ENCODE results near the gene USF3. TPM values are rescaled to one million over a fixed set of nuclear protein-coding genes. Genes with fewer than 3 reads are reported as not detected.
"Not testable (repeated sequence)": the region's sequence is repeated elsewhere in the genome, so short reads cannot be mapped to it uniquely, and the experiment has no call there.

Gene USF3
- total RNA-seq, 1 experiment from 2014 or later: 13.5 TPM

DNA sequence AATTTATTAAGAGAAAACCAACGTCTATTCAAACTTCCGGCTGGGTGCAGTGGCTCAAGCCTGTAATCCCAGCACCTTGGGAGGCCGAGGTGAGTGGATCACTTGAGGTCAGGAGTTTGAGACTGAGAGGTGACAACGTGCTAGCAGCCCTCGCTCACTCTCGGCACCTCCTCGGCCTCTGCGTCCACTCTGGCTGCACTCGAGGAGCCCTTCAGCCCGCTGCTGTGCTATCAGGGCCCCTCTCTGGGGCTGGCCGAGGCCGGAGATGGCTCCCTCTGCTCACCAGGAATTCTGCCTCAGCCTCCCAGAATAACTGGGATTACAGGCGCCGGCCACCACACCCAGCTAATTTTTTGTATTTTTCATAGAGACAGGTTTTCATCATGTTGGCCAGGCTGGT, 58.7 kb downstream of the USF3 start:
- no peak overlapping the region for H2AFZ ChIP-seq (ENCODE audit: low read depth, low read length, poor library complexity, severe bottlenecking)
- H3K4me3 ChIP-seq (replicated peaks in 1 of 2; ENCODE audit: low read depth in 1 of 2, low read length in 2 of 2): no peak overlapping the region
- no peak for DNase-seq (ENCODE audit: low read depth, low spot score)
- ChIA-PET POLR2A (no interaction called here), CTCF (no interaction called here), RAD21 (ENCODE audit: low non-redundant PET in 1 of 2, low total read pairs in 2 of 2, uncharacterized antibody in 2 of 2, unreplicated experiment in 2 of 2) (no interaction called here)
- no peaks in the 10 kb centered on the region for H3K9me2 ChIP-seq (ENCODE audit: insufficient read depth)
- no peak for ATAC-seq
- H4K20me1 ChIP-seq (ENCODE audit: insufficient read depth): no peaks in the 10 kb centered on the region
- H3K27me3 ChIP-seq (ENCODE audit: insufficient read depth, low read length): no peaks in the 10 kb centered on the region
- no peak for TF ChIP-seq EZH2phosphoT487 (IDR thresholded peaks at IDR 0.05; ENCODE audit: borderline replicate concordance)
- no peak for TF ChIP-seq FOSL1 (IDR thresholded peaks at IDR 0.05; ENCODE audit: low read depth)
- TF ChIP-seq TCF7L2 (IDR thresholded peaks at IDR 0.05; ENCODE audit: borderline replicate concordance, extremely low read depth, insufficient read depth, insufficient read length): no peak
- TF ChIP-seq SIN3A (IDR thresholded peaks at IDR 0.05; ENCODE audit: low read depth): no peak
- no peak for TF ChIP-seq POLR2A (IDR thresholded peaks at IDR 0.05; ENCODE audit: borderline replicate concordance, extremely low read depth, insufficient read depth, insufficient read length)
- no peak for TF ChIP-seq POLR2AphosphoS5 (IDR thresholded peaks at IDR 0.05; ENCODE audit: low read depth, low read length)
- TF ChIP-seq ZFX (IDR thresholded peaks at IDR 0.05): no peak
- no peak for TF ChIP-seq ELF1 (IDR thresholded peaks at IDR 0.05; ENCODE audit: borderline replicate concordance, low read depth)
- TF ChIP-seq, protein P1, sequence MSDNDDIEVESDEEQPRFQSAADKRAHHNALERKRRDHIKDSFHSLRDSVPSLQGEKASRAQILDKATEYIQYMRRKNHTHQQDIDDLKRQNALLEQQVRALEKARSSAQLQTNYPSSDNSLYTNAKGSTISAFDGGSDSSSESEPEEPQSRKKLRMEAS (IDR thresholded peaks at IDR 0.05): no peak
- TF ChIP-seq CBX3 (IDR thresholded peaks at IDR 0.05; ENCODE audit: low read depth): no peak
- no peak for TF ChIP-seq EGR1 (IDR thresholded peaks at IDR 0.05; ENCODE audit: low read depth)
- no peak for TF ChIP-seq SRF (IDR thresholded peaks at IDR 0.05; ENCODE audit: low read depth)
- no peak for TF ChIP-seq RAD21 (IDR thresholded peaks at IDR 0.05; ENCODE audit: low read depth)
- TF ChIP-seq CEBPB (IDR thresholded peaks at IDR 0.05; ENCODE audit: low read depth): no peak
- TF ChIP-seq, protein P2, sequence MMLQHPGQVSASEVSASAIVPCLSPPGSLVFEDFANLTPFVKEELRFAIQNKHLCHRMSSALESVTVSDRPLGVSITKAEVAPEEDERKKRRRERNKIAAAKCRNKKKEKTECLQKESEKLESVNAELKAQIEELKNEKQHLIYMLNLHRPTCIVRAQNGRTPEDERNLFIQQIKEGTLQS (IDR thresholded peaks at IDR 0.05): no peak
- TF ChIP-seq JUND (IDR thresholded peaks at IDR 0.05): no peak
- TF ChIP-seq EZH2 (IDR thresholded peaks at IDR 0.05): no peak
- TF ChIP-seq, protein P3, sequence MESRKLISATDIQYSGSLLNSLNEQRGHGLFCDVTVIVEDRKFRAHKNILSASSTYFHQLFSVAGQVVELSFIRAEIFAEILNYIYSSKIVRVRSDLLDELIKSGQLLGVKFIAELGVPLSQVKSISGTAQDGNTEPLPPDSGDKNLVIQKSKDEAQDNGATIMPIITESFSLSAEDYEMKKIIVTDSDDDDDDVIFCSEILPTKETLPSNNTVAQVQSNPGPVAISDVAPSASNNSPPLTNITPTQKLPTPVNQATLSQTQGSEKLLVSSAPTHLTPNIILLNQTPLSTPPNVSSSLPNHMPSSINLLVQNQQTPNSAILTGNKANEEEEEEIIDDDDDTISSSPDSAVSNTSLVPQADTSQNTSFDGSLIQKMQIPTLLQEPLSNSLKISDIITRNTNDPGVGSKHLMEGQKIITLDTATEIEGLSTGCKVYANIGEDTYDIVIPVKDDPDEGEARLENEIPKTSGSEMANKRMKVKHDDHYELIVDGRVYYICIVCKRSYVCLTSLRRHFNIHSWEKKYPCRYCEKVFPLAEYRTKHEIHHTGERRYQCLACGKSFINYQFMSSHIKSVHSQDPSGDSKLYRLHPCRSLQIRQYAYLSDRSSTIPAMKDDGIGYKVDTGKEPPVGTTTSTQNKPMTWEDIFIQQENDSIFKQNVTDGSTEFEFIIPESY (IDR thresholded peaks at IDR 0.05; ENCODE audit: extremely low read depth, insufficient replicate concordance, low read length): no peak
- TF ChIP-seq YY1 (IDR thresholded peaks at IDR 0.05; ENCODE audit: extremely low read depth, insufficient replicate concordance, low read depth, low read length): no peak
- intact Hi-C loops (cut with micrococcal nuclease): no loop called here
- no peaks in the 10 kb centered on the region for H3K4me1 ChIP-seq (ENCODE audit: control insufficient read depth in 1 of 2, insufficient read depth in 2 of 2, low read length in 2 of 2)
- no peaks in the 10 kb centered on the region for H3K36me3 ChIP-seq (ENCODE audit: control insufficient read depth in 1 of 2, insufficient read depth in 2 of 2, low read length in 2 of 2)
- H3K79me2 ChIP-seq (ENCODE audit: insufficient read depth, low read length): no peaks in the 10 kb centered on the region
- no TSS peak for BruUV-seq (replicated peaks)
- H3K9me3 ChIP-seq (ENCODE audit: control insufficient read depth in 1 of 2, insufficient read depth in 1 of 2, low read depth in 1 of 2, low read length in 2 of 2): no peaks in the 10 kb centered on the region
- no peak overlapping the region for H3K9ac ChIP-seq (ENCODE audit: low read length)
- H3K27ac ChIP-seq (ENCODE audit: low read depth, low read length): no peak overlapping the region
- no peak overlapping the region for H3K4me2 ChIP-seq (ENCODE audit: low read length)

DNA sequence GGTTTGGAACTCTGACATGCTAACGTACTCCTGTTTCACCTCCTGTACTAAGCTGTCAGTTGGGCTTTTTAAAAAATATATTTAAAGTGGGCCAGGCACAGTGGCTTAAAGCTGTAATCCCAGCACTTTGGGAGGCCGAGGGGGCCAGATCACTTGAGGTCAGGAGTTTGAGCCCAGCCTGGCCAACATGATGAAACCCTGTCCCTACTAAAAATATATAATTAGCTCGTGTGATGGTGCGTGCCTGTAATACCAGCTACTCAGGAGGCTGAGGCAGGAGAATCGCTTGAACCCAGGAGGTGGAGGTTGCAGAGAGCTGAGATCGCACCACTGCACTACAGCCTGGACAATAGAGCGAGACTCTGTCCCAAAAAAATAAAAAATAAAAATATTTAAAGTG, 60.4 kb downstream of the USF3 start:
- CTCF ChIA-PET; intact Hi-C loops (cut with micrococcal nuclease): not testable (repeated sequence)

More for the DNA sequence above, 60.4 kb downstream of the USF3 start:
- H3K27ac ChIP-seq (ENCODE audit: low read depth, low read length); H3K4me3 ChIP-seq (replicated peaks in 1 of 2; ENCODE audit: low read depth in 1 of 2, low read length in 2 of 2); H3K9ac ChIP-seq (ENCODE audit: low read length); H4K20me1 ChIP-seq (ENCODE audit: insufficient read depth); ATAC-seq; H3K4me1 ChIP-seq (ENCODE audit: control insufficient read depth in 1 of 2, insufficient read depth in 2 of 2, low read length in 2 of 2); H3K9me3 ChIP-seq (ENCODE audit: control insufficient read depth in 1 of 2, insufficient read depth in 1 of 2, low read depth in 1 of 2, low read length in 2 of 2); H3K79me2 ChIP-seq (ENCODE audit: insufficient read depth, low read length); DNase-seq (ENCODE audit: low read depth, low spot score); H2AFZ ChIP-seq (ENCODE audit: low read depth, low read length, poor library complexity, severe bottlenecking); H3K9me2 ChIP-seq (ENCODE audit: insufficient read depth); H3K36me3 ChIP-seq (ENCODE audit: control insufficient read depth in 1 of 2, insufficient read depth in 2 of 2, low read length in 2 of 2); H3K27me3 ChIP-seq (ENCODE audit: insufficient read depth, low read length); BruUV-seq (replicated peaks); H3K4me2 ChIP-seq (ENCODE audit: low read length); RAD21 ChIA-PET (ENCODE audit: low non-redundant PET in 1 of 2, low total read pairs in 2 of 2, uncharacterized antibody in 2 of 2, unreplicated experiment in 2 of 2); POLR2A ChIA-PET: not testable (repeated sequence)
